Stimulated activated CD8-positive, alpha-beta memory T cell treated with anti-CD3 and anti-CD28 coated beads, Interleukin-12 subunit alpha, Interleukin-12 subunit beta, amount 100 ng/mL, for 24 hours (primary cell): ENCODE results near the gene ITGB5.

ENCODE experiments used
- DNase-seq: peaks from one replicate; pipeline ENCODE4 v3.0.0-alpha.2; 2020; ENCODE audit errors: extremely low read depth

Gene ITGB5, protein sequence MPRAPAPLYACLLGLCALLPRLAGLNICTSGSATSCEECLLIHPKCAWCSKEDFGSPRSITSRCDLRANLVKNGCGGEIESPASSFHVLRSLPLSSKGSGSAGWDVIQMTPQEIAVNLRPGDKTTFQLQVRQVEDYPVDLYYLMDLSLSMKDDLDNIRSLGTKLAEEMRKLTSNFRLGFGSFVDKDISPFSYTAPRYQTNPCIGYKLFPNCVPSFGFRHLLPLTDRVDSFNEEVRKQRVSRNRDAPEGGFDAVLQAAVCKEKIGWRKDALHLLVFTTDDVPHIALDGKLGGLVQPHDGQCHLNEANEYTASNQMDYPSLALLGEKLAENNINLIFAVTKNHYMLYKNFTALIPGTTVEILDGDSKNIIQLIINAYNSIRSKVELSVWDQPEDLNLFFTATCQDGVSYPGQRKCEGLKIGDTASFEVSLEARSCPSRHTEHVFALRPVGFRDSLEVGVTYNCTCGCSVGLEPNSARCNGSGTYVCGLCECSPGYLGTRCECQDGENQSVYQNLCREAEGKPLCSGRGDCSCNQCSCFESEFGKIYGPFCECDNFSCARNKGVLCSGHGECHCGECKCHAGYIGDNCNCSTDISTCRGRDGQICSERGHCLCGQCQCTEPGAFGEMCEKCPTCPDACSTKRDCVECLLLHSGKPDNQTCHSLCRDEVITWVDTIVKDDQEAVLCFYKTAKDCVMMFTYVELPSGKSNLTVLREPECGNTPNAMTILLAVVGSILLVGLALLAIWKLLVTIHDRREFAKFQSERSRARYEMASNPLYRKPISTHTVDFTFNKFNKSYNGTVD

DNA sequence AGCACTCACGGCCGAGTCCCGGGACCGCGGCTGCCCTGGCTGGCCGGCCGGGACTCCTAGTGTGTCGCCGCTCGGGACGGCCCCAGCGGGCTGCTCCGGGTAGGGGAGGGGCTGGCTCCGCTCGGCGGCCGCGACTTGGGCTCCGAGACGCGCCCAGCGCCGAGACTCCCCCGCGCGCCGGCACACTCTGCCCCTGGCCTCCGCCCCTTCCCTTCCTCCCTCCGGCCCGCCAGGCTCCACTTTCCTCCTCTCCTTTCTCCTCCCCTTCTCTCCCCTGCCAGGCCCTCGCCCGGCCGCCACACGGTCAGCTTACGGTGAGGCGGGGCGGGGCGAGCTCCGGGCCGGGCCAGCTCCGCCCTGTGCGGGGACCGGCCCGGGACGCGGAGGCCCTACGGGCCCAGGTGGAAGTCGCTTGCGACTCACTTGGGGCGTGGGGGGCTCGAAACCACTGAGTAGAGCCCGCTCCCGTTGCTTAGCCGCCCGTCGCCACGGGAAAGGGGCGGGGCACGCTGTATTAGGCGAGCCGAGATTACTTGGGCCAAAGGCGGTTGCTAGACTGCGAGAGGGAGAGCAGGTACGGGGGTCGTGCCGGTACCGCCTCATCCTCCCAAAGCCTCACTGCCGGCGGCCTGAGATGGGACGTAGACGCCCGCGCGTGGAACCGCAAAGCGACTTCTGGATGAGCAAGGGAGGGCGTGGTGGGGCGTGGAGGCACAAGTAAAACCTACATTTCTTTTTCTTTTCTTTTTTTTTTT, at the start of gene ITGB5:
ITGB5 (minus strand) TSS at position 189 of the 755 bp plus-strand sequence. CDS start 365 bp downstream, outside the sequence.
- DNase-seq: no peak

DNA sequence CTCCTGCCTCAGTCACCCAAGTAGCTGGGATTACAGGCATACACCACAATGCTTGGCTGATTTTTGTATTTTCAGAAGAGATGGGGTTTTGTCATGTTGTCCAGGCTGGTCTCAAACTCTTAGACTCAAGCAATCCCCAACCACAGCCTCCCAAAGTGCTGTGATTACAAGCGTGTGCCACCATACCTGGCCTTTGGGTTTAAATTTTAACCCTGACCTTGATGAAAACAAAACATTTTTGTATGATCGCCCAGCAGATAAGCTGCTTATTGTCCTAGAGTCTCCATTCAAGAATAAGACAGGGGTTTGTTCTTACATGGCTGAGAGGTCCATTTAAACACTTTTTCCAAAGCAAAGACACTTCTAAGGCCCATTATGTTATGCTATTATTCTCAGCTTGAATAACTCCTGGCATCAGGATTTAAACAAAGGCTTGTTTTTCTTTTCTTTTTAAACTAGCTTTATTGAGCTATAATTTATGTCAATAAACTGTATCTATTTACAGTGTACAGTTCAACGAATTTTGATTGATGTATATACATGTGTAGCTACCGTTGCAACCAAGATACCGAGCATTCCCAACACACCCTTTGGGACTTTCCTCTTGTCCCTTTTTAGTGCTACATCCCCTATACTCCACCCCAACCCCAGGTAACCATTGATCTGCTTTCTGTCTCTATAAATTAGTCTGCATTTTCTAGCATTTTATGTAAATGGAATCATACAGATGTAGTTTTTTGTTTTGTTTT, 48.8 kb upstream of the ITGB5 start:
- DNase-seq: no peak

DNA sequence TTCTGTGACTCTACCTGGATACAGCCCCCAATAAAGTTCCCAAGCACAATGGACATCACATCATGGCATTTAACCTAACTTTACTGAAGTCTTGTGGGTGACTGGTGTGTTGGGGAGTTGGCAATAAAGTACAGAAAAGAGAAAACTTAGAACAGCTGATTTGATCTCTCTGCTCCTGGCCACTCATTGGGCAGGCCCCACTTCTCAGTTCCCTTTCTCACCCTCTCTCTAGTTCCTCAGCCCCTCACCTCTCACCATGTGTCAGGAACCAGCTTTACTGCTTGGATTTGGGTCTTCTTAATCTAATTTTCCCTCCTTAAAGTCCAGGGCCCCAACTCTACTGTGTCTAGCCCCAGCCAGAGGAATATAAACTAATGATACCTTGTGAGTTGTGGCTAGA, 48.1 kb upstream of the ITGB5 start:
- no peak for DNase-seq

DNA sequence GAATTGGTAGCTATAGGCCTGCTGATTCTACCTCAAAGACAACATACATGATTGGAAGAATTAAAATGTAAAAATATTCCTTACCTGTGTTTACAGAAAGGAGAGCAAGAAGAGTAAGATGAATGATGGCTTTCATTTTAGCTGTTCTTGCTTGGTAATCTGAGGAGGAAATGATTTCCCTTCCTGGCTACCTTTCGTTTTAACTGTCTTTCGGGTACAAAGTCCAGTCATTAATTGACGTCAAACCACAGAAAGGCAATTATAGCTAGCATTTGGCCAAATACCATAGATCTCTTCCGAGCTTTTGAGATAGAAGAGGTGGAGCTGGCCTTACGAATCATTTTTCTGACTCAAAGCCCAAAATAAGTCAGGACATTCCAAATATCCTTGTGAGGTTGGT, 47.4 kb upstream of the ITGB5 start, which contains the start of gene MUC13:
MUC13 (minus strand) TSS at position 175 of the 400 bp plus-strand sequence; CDS start at position 136, 39 bp downstream.
- DNase-seq: no peak

DNA sequence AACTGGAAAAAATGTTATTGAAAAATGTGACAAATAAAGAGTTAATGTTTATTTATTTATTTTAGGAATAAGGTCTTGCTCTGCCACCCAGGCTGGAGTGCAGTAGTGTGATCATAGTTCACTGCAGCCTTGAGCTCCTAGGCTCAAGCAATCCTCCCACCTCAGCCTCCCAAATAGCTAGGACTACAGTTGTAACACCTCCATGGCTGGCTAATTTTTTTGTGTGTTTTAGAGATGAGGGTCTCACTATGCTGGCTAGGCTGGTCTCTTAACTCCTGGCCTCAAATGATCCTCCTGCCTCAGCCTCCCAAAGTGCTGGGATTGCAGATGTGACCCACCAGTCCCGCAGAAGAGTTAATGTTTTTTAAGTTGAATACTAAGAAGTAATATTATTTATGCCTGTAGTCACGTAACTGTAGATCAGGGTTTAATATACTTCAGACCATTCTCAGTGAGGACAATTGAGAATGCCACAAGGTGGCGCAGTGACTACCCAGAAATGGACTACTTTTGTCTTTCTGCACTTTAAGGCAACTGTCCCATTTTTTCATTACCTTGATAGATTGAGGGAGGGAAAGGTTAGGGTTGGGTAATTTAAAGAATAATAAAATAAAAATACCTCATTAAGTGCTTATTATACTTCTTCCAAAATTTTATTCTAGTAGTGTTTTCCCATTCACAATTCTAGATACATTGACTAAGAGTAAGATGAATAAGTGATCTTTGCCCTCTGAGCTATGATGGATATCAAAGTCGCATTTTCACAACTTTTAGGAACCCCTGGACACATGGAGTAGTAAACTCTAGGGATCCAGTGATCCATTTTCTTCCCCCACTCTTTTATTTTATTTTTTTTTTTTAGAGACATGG, 41.4 kb upstream of the ITGB5 start:
- DNase-seq: peak; percentile 5

DNA sequence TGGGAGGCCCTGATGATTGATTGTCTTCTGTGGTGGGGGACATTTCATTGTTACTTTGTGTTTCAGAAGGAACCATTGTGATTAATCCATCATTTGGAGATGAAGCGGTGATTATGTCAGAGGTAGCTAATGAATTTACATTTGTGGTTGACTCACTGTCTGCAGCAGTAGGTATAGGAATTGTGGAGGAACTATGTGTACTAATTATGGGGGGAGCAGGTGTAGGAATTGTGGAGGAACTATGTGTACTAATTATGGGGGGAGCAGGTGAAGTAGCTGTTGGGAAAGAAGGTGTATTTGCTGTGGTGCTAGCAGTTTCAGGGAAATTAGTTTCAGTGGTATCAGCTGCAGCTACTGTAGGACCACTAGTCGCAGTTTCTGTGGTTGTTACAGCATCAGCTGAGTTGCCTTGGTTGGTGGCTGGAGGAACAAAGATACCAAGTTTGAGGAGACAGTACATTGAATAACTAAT, 40.4 kb upstream of the ITGB5 start:
- no peak for DNase-seq

DNA sequence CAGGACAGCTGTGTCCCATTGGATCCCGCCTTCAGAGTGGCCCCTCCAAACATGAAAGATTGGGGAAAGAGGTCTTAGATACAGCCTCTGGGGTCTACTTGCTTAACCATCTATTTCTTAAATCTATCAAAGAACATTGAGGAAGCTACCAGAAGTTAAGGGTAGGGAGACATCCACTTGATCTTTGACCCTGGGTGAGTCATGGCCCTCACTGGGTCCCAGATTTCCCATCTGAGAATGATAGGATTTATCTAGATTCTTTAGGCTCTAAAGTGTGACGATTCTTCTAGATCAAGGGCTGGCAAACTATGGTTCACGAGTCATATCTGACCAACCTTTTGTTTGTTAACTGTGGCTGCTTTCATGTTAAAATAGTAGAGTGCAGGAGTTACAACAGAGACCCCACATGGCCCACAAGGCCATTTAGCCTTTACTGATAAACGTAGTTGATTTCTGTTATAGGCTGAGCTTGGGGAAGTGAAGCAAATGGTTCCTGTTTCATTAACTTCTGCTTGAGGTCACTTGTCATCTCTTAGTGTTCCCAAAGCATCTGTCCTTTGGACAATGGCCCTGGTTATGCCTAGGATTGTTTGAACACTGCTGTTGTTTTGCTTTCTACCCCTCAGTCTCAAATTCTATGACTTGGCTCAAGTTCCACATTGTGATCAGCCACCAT, 39.4 kb upstream of the ITGB5 start:
- DNase-seq: no peak

DNA sequence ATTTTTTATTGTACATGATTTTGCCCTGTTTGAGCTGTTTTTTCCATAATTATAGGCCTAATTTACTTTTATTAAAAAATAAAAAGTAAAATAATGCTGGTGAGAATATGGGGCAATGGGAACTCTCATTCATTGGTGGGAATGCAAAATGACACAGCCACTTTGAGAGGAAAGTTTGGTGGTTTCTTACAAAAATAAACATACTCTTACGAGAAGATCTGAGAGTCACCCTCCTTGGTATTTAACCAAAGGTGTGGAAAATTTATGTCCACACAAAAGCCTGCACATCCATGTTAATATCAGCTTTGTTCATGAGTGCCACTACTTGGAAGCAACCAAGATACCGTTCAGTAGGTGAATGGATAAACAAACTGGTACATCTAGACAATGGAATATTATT, 37.6 kb upstream of the ITGB5 start:
- no peak for DNase-seq

DNA sequence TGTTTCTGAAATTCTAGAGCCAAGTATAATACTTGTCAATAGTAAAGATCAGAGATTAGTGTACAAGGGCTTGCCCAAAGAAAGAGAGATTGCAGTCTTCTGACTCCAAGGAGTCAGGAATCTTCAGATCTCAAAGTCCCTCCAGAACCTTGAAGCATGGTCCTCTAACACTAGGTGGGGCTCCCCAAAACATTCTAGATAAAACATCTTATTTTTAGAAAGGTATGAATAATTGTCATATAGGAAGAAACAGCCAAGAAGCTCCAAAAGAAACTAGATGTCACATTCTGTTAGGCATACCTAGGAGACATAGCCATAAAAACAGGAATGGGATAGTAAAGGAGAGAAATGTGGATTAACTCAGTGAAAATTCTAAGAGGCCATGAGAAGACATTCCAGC, 36.7 kb upstream of the ITGB5 start:
- no peak for DNase-seq

DNA sequence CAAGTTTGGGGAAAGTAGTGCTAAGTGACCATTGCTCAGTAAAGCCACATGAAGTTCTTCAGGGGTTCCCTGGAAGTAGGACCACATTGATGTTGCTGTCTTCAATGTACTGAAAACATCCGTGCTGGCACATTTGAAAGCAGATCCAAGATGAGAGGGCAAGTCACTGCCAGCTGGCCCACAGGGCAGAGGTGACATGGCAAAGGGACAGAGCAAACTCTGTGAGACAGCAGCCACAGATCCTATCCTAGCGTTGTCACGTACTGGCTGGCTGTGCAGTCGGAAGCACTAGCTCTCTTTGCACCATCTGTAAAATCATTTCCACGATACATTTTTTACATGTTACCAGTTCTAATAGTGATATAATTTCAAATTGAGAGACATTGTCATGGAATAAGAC, 33.6 kb upstream of the ITGB5 start:
- no peak for DNase-seq

DNA sequence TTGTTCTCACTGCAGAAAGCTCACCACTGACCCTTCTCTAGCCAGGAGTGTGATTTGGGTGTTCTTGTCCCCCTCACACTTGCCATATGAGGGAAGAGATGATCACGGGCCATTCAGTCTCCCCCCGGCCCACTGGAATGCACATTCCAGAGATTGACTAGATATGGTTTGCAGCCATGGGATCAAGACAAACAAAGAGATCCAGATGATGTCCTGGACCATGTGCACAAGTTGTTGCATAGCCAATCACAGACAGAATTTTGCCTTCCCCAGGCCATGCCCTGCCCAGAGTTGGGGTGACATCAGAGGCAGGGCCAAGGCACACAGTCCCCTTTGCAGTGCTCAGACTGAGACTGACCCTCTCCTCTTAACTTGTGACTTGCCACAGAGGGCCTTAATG, 32.6 kb upstream of the ITGB5 start:
- no peak for DNase-seq

DNA sequence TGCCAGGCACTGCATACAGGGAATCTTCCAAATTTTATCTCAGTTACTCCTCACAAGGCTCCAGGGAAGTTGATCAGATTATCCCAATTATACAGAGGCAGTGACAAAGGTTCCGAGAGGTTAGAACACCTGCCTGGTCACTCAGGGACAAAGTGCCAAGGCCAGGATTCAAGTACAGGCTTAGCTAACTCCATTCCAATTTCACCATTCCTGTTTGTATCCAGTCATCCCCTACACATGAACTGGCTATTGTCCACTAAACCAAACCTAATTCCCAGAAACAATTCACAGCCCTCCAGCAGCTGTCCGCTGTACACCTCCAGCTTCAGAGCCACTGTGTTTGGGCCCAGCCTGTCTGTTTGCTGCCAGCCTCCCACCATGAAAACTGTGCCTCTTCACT, 31.4 kb upstream of the ITGB5 start:
- no peak for DNase-seq

DNA sequence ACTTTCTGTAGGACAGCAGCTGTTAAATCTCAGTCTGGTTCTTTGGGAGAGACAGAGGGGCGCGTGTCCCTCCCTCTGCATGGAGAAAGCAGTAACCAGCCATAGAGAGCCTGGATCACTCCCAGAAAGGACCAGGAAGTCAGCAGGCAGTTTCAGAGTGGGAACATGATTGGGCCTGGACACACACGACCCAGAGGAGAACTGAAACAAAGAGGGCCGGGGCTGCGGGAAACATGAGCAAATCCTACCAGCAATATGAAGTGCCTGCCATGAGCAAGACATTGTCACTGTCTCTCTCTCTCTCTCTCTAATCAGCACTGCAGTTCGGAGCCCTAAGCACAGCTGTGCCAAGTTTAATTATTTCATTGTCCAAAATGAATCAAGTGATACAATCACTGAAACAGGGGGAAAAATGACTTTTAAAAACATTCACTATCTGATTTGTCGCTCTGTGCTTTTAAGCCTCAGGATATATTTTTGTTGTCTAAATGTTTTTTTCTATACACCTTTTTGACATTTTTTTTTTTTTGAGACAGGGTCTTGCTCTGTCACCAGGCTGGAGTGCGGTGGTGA, 29.8 kb upstream of the ITGB5 start:
- DNase-seq: no peak

DNA sequence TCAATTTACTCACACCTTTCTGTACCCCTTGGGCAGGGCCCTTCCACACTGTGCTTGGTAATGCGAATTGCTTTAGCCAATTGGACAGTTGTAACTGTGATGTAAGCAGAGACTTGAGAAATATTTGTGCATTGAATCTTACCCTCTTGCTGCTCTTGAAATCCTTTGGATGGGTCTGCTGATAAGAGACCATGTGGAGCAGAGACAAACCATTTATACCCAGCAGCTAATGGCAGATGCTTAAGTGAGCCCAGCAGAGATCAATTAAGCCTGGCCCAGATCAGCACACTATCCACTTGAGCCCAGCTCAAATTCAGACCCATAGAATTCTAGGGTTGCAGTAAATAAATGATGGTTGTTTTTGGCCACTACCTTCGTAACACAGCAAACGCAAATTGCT, 28.1 kb upstream of the ITGB5 start:
- no peak for DNase-seq

DNA sequence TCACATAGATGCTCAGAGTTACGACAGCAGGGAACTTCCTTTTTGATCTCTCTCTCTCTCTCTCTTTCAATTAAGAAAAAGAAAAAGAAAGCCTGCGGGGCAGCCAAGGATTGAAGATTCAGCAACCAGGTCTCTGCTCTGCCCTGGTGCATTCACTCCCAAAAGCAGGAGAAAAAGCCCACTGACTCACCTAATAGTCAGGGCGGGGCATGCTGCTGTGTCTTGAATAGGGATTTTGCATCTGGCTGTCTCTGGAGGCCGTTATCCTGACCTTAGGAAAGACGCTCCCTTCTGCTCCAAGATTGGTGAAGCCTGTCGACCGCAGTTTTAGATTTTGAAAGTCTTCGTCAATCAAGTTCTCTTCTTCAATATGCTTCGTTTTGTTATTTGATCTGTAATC, 20.8 kb upstream of the ITGB5 start:
- DNase-seq: no peak

DNA sequence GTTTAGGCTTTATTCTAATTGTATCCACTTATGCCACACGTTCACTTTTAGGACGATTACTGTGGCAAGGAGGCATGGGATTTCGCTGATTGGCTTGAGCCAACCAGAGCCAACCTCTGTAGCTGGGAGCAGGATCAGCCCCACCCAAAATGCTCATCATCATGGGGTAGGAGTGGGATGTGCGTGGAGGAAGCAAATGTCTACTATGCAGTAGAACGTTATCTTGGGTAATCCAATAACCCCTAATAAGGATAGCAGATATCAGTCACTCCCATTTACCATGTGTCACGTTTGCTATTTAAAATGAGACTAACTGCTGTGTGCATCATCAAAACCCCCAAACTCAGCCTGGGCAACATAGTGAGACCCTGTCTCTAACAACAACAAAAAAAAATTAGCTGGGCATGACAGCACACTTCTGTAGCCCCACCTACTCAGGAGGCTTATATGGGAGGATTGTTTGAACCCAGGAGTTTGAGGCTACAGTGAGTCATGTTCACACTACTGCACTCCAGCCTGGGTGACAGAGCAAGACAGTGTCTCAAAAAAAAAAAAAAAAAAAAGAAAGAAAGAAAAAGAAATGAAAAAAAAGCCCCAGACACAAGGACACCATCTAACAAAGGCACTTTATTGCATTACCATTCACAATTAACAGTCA, 17.8 kb upstream of the ITGB5 start:
- DNase-seq: no peak

DNA sequence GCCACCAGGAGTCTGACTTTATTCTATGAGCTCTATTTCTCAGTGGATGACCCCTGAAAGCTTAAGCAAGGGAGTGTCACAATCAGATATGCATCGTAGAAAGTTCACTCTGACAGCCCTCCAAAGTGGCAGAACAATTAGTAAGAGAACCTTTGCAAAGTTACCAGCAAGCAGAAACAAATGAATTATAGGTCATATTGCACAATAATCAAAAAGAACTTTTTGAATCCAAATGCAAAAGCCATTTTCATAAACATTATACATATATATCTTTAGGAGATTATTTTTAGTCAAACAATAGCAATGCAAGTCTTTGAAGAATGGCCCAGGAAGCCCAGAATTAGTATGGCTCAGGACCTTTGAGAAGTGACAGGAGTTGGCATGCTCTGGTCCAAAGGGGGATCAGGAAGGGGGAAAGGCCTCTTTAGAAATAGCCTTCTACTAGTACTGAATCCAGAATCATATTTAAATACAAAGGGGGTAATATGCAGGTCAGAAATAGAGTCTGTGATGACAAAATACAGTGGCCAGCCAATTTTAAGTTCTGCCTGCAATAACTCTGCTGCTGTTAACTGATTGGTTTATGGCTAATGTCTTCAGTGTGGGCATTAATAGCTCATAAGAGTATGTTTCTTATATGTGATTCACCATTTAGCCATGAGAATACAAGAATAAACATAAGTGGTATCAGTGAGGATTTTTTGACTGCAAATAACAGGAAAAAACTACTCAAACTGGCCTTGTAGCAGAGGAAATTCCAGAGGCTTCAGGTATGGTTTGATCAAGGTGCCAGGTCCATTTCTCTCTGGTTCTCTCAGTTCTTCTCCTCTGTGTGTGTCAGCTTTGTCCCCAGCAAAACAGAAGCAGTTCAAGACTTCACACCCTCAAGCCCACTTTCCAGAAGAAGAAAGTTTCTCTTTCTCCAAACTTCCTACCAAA, 17.0 kb upstream of the ITGB5 start:
- no peak for DNase-seq
